VCaP (cell line): ENCODE results near the gene RIPOR1.
"Not testable (repeated sequence)": the region's sequence is repeated elsewhere in the genome, so short reads cannot be mapped to it uniquely, and the experiment has no call there.

ENCODE experiments used
- H3K27ac ChIP-seq: fragments of 450-650 bp; 2 replicates; pipeline ENCODE4 v1.5.1; 2017
- CTCF ChIP-seq: fragments of 450-650 bp; conservative IDR thresholded peaks from 2 replicates; pipeline ENCODE4 v1.5.1; 2017; ENCODE audit warnings: mild to moderate bottlenecking, moderate library complexity

RIPOR1 gene

GRCh38 chr16:67483731-67484525 lies 44.7 kb upstream of the RIPOR1 start:
- H3K27ac ChIP-seq = no peak overlapping the region
- TF ChIP-seq CTCF = no peak

GRCh38 chr16:67486805-67487204 lies 41.8 kb upstream of the RIPOR1 start:
- no peak for TF ChIP-seq CTCF
- H3K27ac ChIP-seq = no peak overlapping the region

GRCh38 chr16:67487561-67487960 lies 41.1 kb upstream of the RIPOR1 start:
- not testable (repeated sequence) for H3K27ac ChIP-seq

GRCh38 chr16:67489401-67490083 lies 39.1 kb upstream of the RIPOR1 start:
- no peak for TF ChIP-seq CTCF
- no peak overlapping the region for H3K27ac ChIP-seq

GRCh38 chr16:67490335-67491096 lies 38.1 kb upstream of the RIPOR1 start:
- TF ChIP-seq CTCF = no peak
- H3K27ac ChIP-seq = no peak overlapping the region

- no peak for TF ChIP-seq CTCF
- H3K27ac ChIP-seq = no peak overlapping the region
Measured at GRCh38 chr16:67499106-67499505, 29.5 kb upstream of the RIPOR1 start.

GRCh38 chr16:67504031-67505021 lies 24.3 kb upstream of the RIPOR1 start:
- no peak overlapping the region for H3K27ac ChIP-seq
- no peak for TF ChIP-seq CTCF
